Cardiac muscle cell (in vitro differentiated cells and primary cell): ENCODE results near the gene KIDINS220. TPM values are rescaled to one million over a fixed set of nuclear protein-coding genes. Genes with fewer than 3 reads are reported as not detected.

Experiments
- DNase-seq, 2 donors: peaks; one replicate each; pipeline versions ENCODE4 v3.0.0 to v3.0.0-alpha.2; 2010 to 2017; ENCODE audit warnings: low read depth in 1 of 2, low spot score in 1 of 2
- H3K27ac ChIP-seq: fragments of 200-600 bp; sonication (generic); 2 replicates; pipeline ENCODE4 v1.5.1; 2016
- H3K27me3 ChIP-seq: fragments of 200-600 bp; sonication (generic); 2 replicates; pipeline ENCODE4 v1.6.0; 2016; ENCODE audit warnings: control low read depth
- H3K36me3 ChIP-seq: fragments of 200-600 bp; sonication (generic); 2 replicates; pipeline ENCODE4 v1.5.1; 2016; ENCODE audit warnings: control low read depth
- H3K4me1 ChIP-seq: fragments of 200-600 bp; sonication (generic); 2 replicates; pipeline ENCODE4 v1.8.1; 2017; ENCODE audit warnings: low read depth, mild to moderate bottlenecking, mixed run types
- H3K4me3 ChIP-seq: fragments of 200-600 bp; sonication (generic); 2 replicates; pipeline ENCODE4 v1.5.1; 2016; ENCODE audit warnings: mild to moderate bottlenecking
- H3K9me3 ChIP-seq: fragments of 200-600 bp; sonication (generic); 2 replicates; pipeline ENCODE4 v1.5.1; 2017; ENCODE audit warnings: low read depth, mild to moderate bottlenecking, control low read depth
- polyA plus RNA-seq: library from polyadenylated mRNA; unstranded; fragments of >200 nt; fragmentation: Nextera tagmentation; extraction: Ambion mirVana; gene quantifications from 2 replicates; pipeline ENCODE4 v1.2.1, GENCODE V29; 2016
- total RNA-seq: library from RNA; depleted of rRNA; stranded (reverse); fragments of >200 nt; gene quantifications from 2 replicates; pipeline ENCODE4 v1.2.3, GENCODE V29; 2016
- TF ChIP-seq, protein P1 (sequence below): IDR thresholded peaks from 2 replicates; pipeline ENCODE4 v1.5.1; 2012; ENCODE audit warnings: low read depth, mild to moderate bottlenecking, low read length

The KIDINS220 gene
- total and polyA plus RNA-seq, 2 experiments from 2014 or later = 43.0 to 127 TPM

DNA sequence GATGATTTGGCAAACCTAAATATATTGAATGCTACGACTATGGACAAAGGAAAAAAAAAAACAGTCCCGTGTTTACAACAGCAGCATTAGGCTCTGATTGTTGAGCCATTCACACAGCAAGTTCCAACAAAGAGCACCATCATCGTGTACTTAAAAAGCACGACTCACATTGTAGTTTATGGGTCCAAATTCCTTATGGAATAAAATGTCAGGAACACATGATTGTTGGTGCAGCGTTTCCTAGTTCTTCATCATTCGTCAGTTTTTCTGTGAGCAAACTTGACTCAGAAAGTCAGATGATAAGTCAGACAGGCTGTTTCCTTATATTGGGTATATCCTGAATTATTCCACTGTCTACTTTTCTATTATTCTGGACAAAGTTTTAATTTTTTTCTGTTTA, 10.0 kb upstream of the KIDINS220 start:
- no peak for DNase-seq
- Histone ChIP-seq H3K36me3 (no peaks in the 10 kb centered on the region), H3K9me3 (no peaks in the 10 kb centered on the region), H3K27me3 (no peaks in the 10 kb centered on the region), H3K27ac (no peak overlapping the region), H3K4me3 (no peak overlapping the region), H3K4me1 (peaks cover 9% of the 10 kb centered on the region)
- TF ChIP-seq, protein P1, sequence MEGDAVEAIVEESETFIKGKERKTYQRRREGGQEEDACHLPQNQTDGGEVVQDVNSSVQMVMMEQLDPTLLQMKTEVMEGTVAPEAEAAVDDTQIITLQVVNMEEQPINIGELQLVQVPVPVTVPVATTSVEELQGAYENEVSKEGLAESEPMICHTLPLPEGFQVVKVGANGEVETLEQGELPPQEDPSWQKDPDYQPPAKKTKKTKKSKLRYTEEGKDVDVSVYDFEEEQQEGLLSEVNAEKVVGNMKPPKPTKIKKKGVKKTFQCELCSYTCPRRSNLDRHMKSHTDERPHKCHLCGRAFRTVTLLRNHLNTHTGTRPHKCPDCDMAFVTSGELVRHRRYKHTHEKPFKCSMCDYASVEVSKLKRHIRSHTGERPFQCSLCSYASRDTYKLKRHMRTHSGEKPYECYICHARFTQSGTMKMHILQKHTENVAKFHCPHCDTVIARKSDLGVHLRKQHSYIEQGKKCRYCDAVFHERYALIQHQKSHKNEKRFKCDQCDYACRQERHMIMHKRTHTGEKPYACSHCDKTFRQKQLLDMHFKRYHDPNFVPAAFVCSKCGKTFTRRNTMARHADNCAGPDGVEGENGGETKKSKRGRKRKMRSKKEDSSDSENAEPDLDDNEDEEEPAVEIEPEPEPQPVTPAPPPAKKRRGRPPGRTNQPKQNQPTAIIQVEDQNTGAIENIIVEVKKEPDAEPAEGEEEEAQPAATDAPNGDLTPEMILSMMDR = no peak

DNA sequence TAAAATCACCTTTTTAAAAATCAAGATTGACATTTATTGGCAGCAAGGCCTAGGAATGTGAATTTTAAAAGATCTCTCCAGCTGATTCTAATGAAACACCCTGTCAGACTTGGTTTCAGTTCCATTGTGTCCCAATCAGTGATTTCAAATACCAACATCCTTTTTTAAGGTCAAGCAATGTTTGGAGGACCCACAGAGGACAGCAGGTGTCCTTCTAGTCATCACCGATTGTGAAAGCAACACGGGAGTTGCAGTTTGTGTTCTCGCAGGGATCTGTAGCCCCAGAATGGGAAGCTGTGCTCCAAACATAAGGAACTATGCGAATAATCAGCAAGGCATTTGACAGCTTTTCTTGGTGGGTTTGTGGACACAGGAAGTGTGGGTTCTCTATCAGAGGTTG, 4.5 kb upstream of the KIDINS220 start:
- no peaks in the 10 kb centered on the region for H3K27me3 ChIP-seq
- H3K4me3 ChIP-seq = no peak overlapping the region
- no peaks in the 10 kb centered on the region for H3K9me3 ChIP-seq
- no peak overlapping the region for H3K27ac ChIP-seq
- TF ChIP-seq, protein P1 = no peak
- DNase-seq = no peak
- H3K36me3 ChIP-seq = no peaks in the 10 kb centered on the region
- H3K4me1 ChIP-seq = no peaks in the 10 kb centered on the region

DNA sequence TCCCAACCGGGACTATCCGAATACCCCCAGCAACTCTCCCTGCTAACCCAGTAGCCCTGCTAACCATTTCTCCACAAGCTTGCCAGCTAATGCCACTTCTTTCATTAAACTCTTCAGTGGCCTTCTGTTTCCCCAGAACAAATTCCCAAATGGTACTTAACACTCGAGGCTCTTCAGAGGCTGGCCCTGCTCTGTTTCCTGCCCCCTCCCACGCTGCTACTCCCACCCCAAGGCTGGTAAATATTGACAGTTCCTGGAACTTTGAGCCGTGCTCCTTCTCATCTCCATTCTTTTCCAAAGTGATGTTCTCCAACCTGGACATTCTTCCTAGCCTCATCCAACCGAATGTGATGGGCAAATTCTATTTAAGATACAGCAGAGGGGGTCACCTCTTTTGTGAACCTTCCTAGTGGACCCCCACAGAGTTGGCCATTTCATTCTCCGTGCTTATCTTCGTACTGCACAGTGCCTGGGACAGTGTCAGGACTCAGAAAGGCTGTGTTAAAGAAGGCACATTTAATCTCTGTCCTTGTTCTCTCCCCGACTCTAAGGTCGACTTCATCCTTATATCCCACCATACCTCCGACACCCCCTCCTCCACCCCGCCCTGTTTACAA, 3.2 kb upstream of the KIDINS220 start:
- Histone ChIP-seq H3K27me3 (no peaks in the 10 kb centered on the region), H3K27ac (no peak overlapping the region), H3K4me1 (peaks cover 6% of the 10 kb centered on the region), H3K9me3 (no peaks in the 10 kb centered on the region), H3K4me3 (no peak overlapping the region), H3K36me3 (no peaks in the 10 kb centered on the region)
- no peak for DNase-seq
- TF ChIP-seq, protein P1 = no peak

DNA sequence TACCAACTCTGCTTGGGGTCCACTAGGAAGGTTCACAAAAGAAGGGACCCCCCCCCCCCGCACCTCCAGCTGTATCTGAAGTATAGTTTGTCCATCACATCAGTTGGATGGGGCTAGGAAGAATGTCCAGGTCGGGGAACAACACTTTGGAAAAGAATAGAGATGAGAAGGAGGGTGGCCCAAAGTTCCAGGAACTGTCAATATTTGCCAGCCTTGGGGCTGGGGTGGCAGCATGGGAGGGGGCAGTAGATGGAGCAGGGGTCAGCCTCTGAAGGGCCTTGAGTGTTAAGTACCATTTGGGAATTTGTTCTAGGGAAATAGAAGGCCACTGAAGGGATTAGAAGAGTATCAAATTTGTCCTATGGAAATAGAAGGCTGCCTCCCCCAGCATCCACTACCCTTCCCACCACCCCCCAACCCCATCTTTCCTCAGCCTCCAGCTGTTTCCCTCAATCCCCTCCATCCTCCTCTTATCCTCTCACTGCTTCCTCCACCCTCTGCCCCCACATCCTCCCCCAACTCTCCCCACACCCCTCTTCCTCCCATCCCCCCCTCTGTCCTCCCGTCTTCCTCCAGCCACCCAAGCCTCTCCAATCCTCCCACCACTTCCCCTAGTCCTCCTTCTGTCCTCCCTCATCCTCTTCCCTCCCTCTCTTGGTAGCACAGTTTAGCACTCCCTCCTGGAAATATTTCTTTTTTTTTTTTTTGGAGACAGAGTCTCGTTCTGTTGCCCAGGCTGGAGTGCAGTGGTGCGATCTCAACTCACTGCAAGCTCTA, 2.0 kb upstream of the KIDINS220 start:
- H3K36me3 ChIP-seq = no peaks in the 10 kb centered on the region
- TF ChIP-seq, protein P1 = no peak
- no peak overlapping the region for H3K27ac ChIP-seq
- H3K27me3 ChIP-seq = no peaks in the 10 kb centered on the region
- no peak for DNase-seq
- no peaks in the 10 kb centered on the region for H3K9me3 ChIP-seq
- H3K4me1 ChIP-seq = peaks cover 6% of the 10 kb centered on the region
- no peak overlapping the region for H3K4me3 ChIP-seq

DNA sequence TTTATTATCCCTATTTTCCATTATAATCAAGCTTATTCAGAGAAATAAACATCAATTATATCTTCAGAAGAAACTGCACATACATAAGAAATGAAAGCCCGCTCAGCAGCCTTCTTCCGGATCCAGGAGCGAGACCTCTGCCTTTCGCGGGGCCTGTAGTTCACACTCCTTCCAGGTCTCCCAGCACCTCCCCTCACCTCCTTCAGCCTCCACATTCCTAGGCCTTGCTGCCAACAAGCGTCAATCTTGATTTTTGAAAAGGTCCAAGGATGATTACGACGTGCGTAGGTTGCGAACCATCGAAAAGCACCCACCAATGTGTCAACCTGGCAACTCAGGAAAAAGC, 355 bp upstream of the KIDINS220 start:
- Histone ChIP-seq H3K27ac (no peak overlapping the region), H3K4me3 (peak overlapping the region; percentile 84), H3K36me3 (no peaks in the 10 kb centered on the region), H3K27me3 (no peaks in the 10 kb centered on the region), H3K9me3 (no peaks in the 10 kb centered on the region), H3K4me1 (peaks cover 6% of the 10 kb centered on the region)
- TF ChIP-seq, protein P1 = no peak
- DNase-seq = no peak
